Testis (tissue), 3 donors: ENCODE measurements around the gene DOCK9. TPM values are rescaled to one million over a fixed set of nuclear protein-coding genes. Genes with fewer than 3 reads are reported as not detected.

Experiments
- DNase-seq: peaks from one replicate; pipeline ENCODE4 v3.0.0-alpha.2; 2019
- H3K27ac ChIP-seq, 2 donors: fragments of 200-600 bp; sonication (generic); one replicate each; pipeline ENCODE4 v1.5.1; 2019
- H3K27me3 ChIP-seq: fragments of 200-600 bp; sonication (generic); one replicate; pipeline ENCODE4 v1.5.1; 2019
- H3K36me3 ChIP-seq: fragments of 200-600 bp; sonication (generic); one replicate; pipeline ENCODE4 v1.5.1; 2017; ENCODE audit warnings: low read depth; ENCODE audit errors: missing control alignments
- H3K4me1 ChIP-seq: fragments of 200-600 bp; sonication (generic); one replicate; pipeline ENCODE4 v1.5.1; 2019
- H3K4me3 ChIP-seq, 2 donors: fragments of 200-600 bp; sonication (generic); one replicate each; pipeline ENCODE4 v1.5.1; 2017 to 2019
- H3K9me3 ChIP-seq: fragments of 200-600 bp; sonication (generic); one replicate; pipeline ENCODE4 v1.5.1; 2017
- POLR2A ChIP-seq: fragments of 450-650 bp; IDR thresholded peaks from one replicate; pipeline ENCODE4 v1.6.1; 2017; ENCODE audit warnings: antibody characterized with exemption, mild to moderate bottlenecking, moderate library complexity
- WGBS, 2 donors: methylation state at CpG; one replicate each; pipeline ENCODE4 v1.1.5; 2018; 5-methylcytosine and 5-hydroxymethylcytosine counted together
- intact Hi-C: fragments of 100-400 bp; cut with DNase I; formaldehyde crosslinking; loops from one replicate; pipeline ENCODE4 v1.15.1; 2023; ENCODE audit warnings: low total_unique reads
- polyA plus RNA-seq: library from polyadenylated mRNA; stranded (reverse); fragments of 350-450 nt; fragmentation: Illumina TruSeq; extraction: RNeasy Lipid Tissue Mini Kit (QIAGEN cat#74804); gene quantifications from one replicate; pipeline ENCODE4 v1.2.3, GENCODE V29; 2014; ENCODE audit warnings: low read depth, low replicate concordance; ENCODE audit not compliant: insufficient read depth
- total RNA-seq, 2 donors: library from RNA; depleted of rRNA; stranded (reverse); fragments of >200 nt; gene quantifications; one replicate each; pipeline ENCODE4 v1.2.3, GENCODE V29; 2016
- TF ChIP-seq, protein P1 (sequence below), 3 experiments: fragments of 450-650 bp in 2 of 3; fragments of 200-600 bp in 1 of 3; sonication (generic) in 1 of 3; IDR thresholded peaks; one replicate each; pipeline ENCODE4 v1.5.1; 2016 to 2019; ENCODE audit warnings: antibody characterized with exemption in 3 of 3, mild to moderate bottlenecking in 2 of 3, moderate library complexity in 1 of 3

DOCK9 gene
- total and polyA plus RNA-seq, 3 donors from 2014 or later = 48.0 to 74.9 (median 63.4) TPM

DNA sequence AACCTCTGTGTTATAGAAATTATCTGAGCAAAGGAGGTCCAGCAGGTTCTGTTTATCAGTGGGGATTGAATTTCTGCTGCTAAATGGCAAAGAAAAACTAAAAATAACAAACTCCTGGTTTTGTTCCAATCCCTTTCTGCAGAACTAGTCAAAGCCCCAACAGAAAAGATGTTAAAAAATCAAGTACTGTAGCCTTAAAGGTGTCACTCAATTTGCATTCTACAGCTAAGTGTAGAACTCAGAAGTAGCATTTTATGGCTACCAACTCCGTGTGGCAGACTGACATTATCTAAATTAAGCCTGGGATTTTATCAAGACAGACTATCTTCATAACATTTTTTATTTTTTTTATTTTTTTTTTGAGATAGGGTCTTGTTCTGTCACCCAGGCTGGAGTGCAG is 133.8 kb downstream of the DOCK9 start:
- TF ChIP-seq POLR2A = no peak
- TF ChIP-seq, protein P1, sequence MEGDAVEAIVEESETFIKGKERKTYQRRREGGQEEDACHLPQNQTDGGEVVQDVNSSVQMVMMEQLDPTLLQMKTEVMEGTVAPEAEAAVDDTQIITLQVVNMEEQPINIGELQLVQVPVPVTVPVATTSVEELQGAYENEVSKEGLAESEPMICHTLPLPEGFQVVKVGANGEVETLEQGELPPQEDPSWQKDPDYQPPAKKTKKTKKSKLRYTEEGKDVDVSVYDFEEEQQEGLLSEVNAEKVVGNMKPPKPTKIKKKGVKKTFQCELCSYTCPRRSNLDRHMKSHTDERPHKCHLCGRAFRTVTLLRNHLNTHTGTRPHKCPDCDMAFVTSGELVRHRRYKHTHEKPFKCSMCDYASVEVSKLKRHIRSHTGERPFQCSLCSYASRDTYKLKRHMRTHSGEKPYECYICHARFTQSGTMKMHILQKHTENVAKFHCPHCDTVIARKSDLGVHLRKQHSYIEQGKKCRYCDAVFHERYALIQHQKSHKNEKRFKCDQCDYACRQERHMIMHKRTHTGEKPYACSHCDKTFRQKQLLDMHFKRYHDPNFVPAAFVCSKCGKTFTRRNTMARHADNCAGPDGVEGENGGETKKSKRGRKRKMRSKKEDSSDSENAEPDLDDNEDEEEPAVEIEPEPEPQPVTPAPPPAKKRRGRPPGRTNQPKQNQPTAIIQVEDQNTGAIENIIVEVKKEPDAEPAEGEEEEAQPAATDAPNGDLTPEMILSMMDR (IDR thresholded peaks at IDR 0.05) = no peak
- H3K4me3 ChIP-seq = no peak overlapping the region
- H3K9me3 ChIP-seq = no peaks in the 10 kb centered on the region
- no peak for DNase-seq
- H3K4me1 ChIP-seq = peaks cover 9% of the 10 kb centered on the region
- WGBS, 2 donors = 71 to 78% methylated on average over 1 of the region's 1 CpG
- intact Hi-C loops = no loop called here
- H3K36me3 ChIP-seq = no peaks in the 10 kb centered on the region
- H3K27ac ChIP-seq = no peak overlapping the region
- H3K27me3 ChIP-seq = no peaks in the 10 kb centered on the region

DNA sequence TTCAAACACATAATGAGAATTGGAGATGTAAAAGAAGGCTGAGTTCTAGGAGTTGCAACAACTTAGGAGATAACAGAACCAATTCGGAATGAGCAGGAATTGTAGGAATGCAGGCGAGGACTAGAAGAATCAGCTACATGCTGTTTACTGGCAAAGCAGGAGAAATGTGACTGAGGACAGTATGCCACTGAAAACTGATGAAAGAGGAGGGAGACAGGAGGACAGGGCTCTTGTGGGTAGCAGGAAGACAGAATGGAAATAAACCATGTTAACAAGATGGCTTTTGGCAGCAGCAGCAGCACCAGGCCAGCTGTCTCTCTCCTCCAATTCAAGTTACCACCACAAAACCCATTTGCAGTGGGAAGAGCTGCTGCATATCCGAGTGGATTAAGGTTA is 134.4 kb downstream of the DOCK9 start:
- intact Hi-C loops = no loop called here
- no peaks in the 10 kb centered on the region for H3K27me3 ChIP-seq
- 35 to 46% methylated on average over 3 of the region's 3 CpGs for WGBS, 2 donors
- peak; percentile 29 for DNase-seq
- no peak overlapping the region for H3K4me3 ChIP-seq
- no peak overlapping the region for H3K27ac ChIP-seq
- H3K9me3 ChIP-seq = no peaks in the 10 kb centered on the region
- no peaks in the 10 kb centered on the region for H3K36me3 ChIP-seq
- TF ChIP-seq POLR2A = no peak
- TF ChIP-seq, protein P1 (IDR thresholded peaks at IDR 0.05) = no peak
- peaks cover 9% of the 10 kb centered on the region for H3K4me1 ChIP-seq

GRCh38 chr13:98842858-98843481 is 134.9 kb downstream of the DOCK9 start:
- 41 to 57% methylated on average over 5 of the region's 5 CpGs for WGBS, 2 donors
- H3K36me3 ChIP-seq = no peaks in the 10 kb centered on the region
- DNase-seq = peak; percentile 85

DNA sequence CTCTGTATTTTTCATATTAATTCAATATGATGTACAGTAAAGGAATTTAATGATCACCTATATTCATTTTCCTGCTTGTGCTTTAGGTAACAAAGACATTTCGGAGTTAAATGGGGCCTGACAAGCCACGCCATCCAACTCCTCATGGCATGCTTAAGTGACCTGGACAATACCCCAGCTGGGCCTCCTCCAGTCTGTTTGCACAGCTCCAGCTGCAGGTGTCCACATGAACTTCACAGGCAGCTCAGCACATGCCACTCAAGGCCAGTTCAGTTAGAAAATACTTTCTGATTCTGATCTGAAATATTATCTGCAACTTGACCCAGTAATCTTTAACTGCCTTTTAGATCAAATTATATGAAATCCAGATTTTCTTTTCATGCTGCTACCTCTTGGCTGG is 135.8 kb downstream of the DOCK9 start:
- Histone ChIP-seq H3K9me3 (no peaks in the 10 kb centered on the region), H3K4me1 (peaks cover 9% of the 10 kb centered on the region), H3K36me3 (no peaks in the 10 kb centered on the region), H3K27ac (no peak overlapping the region), H3K4me3 (no peak overlapping the region), H3K27me3 (no peaks in the 10 kb centered on the region)
- intact Hi-C loops = no loop called here
- no peak for DNase-seq
- TF ChIP-seq POLR2A = no peak
- TF ChIP-seq, protein P1 (IDR thresholded peaks at IDR 0.05) = no peak
- 86 to 93% methylated on average over 2 of the region's 2 CpGs for WGBS, 2 donors

More at GRCh38 chr13:98842858-98843481, 134.9 kb downstream of the DOCK9 start:
- Histone ChIP-seq H3K27me3 (no peaks in the 10 kb centered on the region), H3K27ac (no peak overlapping the region), H3K9me3 (no peaks in the 10 kb centered on the region), H3K4me3 (no peak overlapping the region), H3K4me1 (peaks cover 9% of the 10 kb centered on the region)
- intact Hi-C loops = no loop called here
- TF ChIP-seq, protein P1 (IDR thresholded peaks at IDR 0.05) = peak; percentile 41 to 78 (median 69)
- TF ChIP-seq POLR2A = no peak
